Astrocyte (in vitro differentiated cells and primary cell): Measurements from ENCODE around the gene TUNAR. TPM values are rescaled to one million over a fixed set of nuclear protein-coding genes. Genes with fewer than 3 reads are reported as not detected.
A peak's percentile ranks its signal among the peaks of the same experiment; 100 is the strongest.

Source experiments
- DNase-seq: peaks from one replicate; pipeline ENCODE4 v3.0.0-alpha.2; 2010; ENCODE audit warnings: low read depth
- FAIRE-seq: peaks from 2 replicates; lab custom pipeline; 2011; peaks lifted over from hg19 to GRCh38; lab: Jason Lieb, UNC
- H2AFZ ChIP-seq: 2 replicates; pipeline ENCODE4 v1.6.0; 2012; ENCODE audit warnings: low read depth, low read length, inconsistent platforms
- H3K27ac ChIP-seq: 2 replicates; pipeline ENCODE4 v1.5.1; 2011; ENCODE audit warnings: low read depth, low read length, inconsistent platforms
- H3K27me3 ChIP-seq: 2 replicates; pipeline ENCODE4 v1.6.0; 2011; ENCODE audit warnings: low read length, inconsistent platforms; ENCODE audit not compliant: insufficient read depth
- H3K36me3 ChIP-seq: 2 replicates; pipeline ENCODE4 v1.5.1; 2011; ENCODE audit warnings: low read length, inconsistent platforms; ENCODE audit not compliant: insufficient read depth
- H3K4me1 ChIP-seq: 2 replicates; pipeline ENCODE4 v1.5.1; 2011; ENCODE audit warnings: low read length, inconsistent platforms; ENCODE audit not compliant: insufficient read depth
- H3K4me2 ChIP-seq: 2 replicates; pipeline ENCODE4 v1.6.0; 2012; ENCODE audit warnings: low read length, inconsistent platforms
- H3K4me3 ChIP-seq: 2 replicates; pipeline ENCODE4 v1.5.1; 2011; ENCODE audit warnings: low read depth, mild to moderate bottlenecking, low read length, inconsistent platforms; ENCODE audit not compliant: insufficient read depth
- H3K79me2 ChIP-seq: 2 replicates; pipeline ENCODE4 v1.6.0; 2012; ENCODE audit warnings: mild to moderate bottlenecking, low read length, inconsistent platforms; ENCODE audit not compliant: insufficient read depth
- H3K9ac ChIP-seq: 2 replicates; pipeline ENCODE4 v1.6.0; 2012; ENCODE audit warnings: mild to moderate bottlenecking, low read length, inconsistent platforms
- H3K9me3 ChIP-seq: 2 replicates; pipeline ENCODE4 v1.5.1; 2012; ENCODE audit warnings: low read depth, mild to moderate bottlenecking, low read length, inconsistent platforms; ENCODE audit not compliant: insufficient read depth
- H4K20me1 ChIP-seq: 2 replicates; pipeline ENCODE4 v1.6.0; 2012; ENCODE audit warnings: low read length, inconsistent platforms; ENCODE audit not compliant: insufficient read depth
- H3K27ac Mint-ChIP-seq: one replicate; pipeline ENCODE4 v1.8.0; 2021; ENCODE audit warnings: mild to moderate bottlenecking, mixed read lengths; ENCODE audit not compliant: unreplicated experiment
- H3K27me3 Mint-ChIP-seq: one replicate; pipeline ENCODE4 v1.8.0; 2021; ENCODE audit warnings: low read depth, mixed read lengths; ENCODE audit not compliant: unreplicated experiment
- H3K36me3 Mint-ChIP-seq: one replicate; pipeline ENCODE4 v1.8.0; 2021; ENCODE audit warnings: low read depth, mixed read lengths; ENCODE audit not compliant: unreplicated experiment
- H3K4me1 Mint-ChIP-seq: one replicate; pipeline ENCODE4 v1.8.0; 2021; ENCODE audit warnings: low read depth, mixed read lengths; ENCODE audit not compliant: unreplicated experiment
- H3K4me3 Mint-ChIP-seq: one replicate; pipeline ENCODE4 v1.8.0; 2021; ENCODE audit warnings: mild to moderate bottlenecking, moderate library complexity, mixed read lengths; ENCODE audit not compliant: unreplicated experiment
- H3K9me3 Mint-ChIP-seq: one replicate; pipeline ENCODE4 v1.8.0; 2021; ENCODE audit warnings: mild to moderate bottlenecking, mixed read lengths; ENCODE audit not compliant: unreplicated experiment
- CTCF ChIP-seq: IDR thresholded peaks from 2 replicates; pipeline ENCODE4 v1.5.1; 2011; ENCODE audit warnings: low read depth, mild to moderate bottlenecking, inconsistent platforms, low read length, moderate library complexity; ENCODE audit not compliant: insufficient read depth
- EZH2 ChIP-seq: IDR thresholded peaks from 2 replicates; pipeline ENCODE4 v1.6.1; 2012; ENCODE audit warnings: mild to moderate bottlenecking, low read length, inconsistent platforms; ENCODE audit not compliant: insufficient read depth
- total RNA-seq: library from RNA; stranded (reverse); gene quantifications from 2 replicates; pipeline ENCODE4 v1.2.1, GENCODE V29; 2021

TUNAR gene
- total RNA-seq, 1 donor from 2014 or later = 1.0 TPM

DNA sequence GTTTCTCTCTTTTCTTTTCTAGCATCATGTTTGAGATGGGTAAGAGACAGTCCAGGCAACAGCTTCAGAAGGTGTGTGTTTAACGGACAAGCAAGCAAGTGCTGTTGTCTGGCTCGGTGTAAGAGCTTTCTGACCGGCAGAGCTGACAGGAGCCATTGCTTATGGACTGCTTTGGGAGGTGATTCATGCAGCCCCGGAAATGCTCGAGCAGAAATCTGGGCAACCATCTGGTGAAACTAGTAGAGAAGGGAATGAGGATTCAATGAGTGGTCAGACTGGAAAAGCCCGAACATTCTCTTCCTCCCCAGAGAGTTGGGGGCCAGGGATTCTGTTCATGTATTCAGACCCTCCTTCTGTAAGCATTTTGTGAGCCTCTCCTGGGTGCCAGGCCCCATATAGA, 24.4 kb downstream of the TUNAR start:
- FAIRE-seq = no peak
- H3K27ac ChIP-seq = no peak overlapping the region
- peak overlapping the region; percentile 57 for H3K4me2 ChIP-seq
- no peaks in the 10 kb centered on the region for H3K79me2 ChIP-seq
- H3K9me3 ChIP-seq = peaks cover 5% of the 10 kb centered on the region
- H4K20me1 ChIP-seq = no peaks in the 10 kb centered on the region
- DNase-seq = peak; percentile 74
- no peaks in the 10 kb centered on the region for H3K36me3 ChIP-seq
- H3K27me3 ChIP-seq = no peaks in the 10 kb centered on the region
- Mint-ChIP-seq H3K4me1 (peaks cover 7% of the 10 kb centered on the region), H3K9me3 (no peaks in the 10 kb centered on the region), H3K27me3 (peaks cover 15% of the 10 kb centered on the region), H3K4me3 (no peak overlapping the region), H3K27ac (no peak overlapping the region), H3K36me3 (no peaks in the 10 kb centered on the region)
- H2AFZ ChIP-seq = no peak overlapping the region
- peaks cover 4% of the 10 kb centered on the region for H3K4me1 ChIP-seq
- no peak overlapping the region for H3K9ac ChIP-seq
- no peak overlapping the region for H3K4me3 ChIP-seq
- TF ChIP-seq EZH2 (no peak), CTCF (no peak)

DNA sequence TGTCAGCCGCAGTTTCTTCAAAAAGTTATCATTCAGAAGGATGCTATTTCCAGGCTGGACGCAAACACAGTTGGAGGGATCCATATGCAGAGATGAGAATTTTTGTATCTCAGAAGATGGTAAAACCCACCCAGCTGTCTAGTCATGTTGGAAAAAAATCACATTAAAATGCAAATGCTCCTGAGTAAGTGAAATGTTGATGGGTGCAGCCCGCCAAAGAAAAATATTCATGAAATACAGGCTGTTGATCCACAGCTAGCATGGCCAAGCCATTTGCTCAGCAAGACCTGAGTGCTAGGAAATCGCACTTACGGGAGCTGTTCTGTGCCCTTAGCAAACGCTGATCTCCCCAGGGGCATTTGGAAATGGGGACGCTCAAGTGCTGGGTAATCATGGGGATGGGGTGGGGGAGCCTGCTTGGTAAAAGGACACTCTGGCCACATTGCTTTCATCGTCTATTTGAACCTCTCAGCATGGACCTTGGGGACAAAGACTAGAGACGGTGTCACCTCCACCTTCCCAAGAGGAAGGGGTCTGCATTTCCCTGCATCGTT, 25.7 kb downstream of the TUNAR start:
- peaks cover 15% of the 10 kb centered on the region for H3K27me3 Mint-ChIP-seq
- no peaks in the 10 kb centered on the region for H3K79me2 ChIP-seq
- no peak overlapping the region for H3K9ac ChIP-seq
- H3K4me1 Mint-ChIP-seq = peaks cover 7% of the 10 kb centered on the region
- FAIRE-seq (no peak), DNase-seq (no peak)
- no peak overlapping the region for H3K27ac ChIP-seq
- TF ChIP-seq CTCF (no peak), EZH2 (no peak)
- H3K4me1 ChIP-seq = peaks cover 4% of the 10 kb centered on the region
- H3K4me2 ChIP-seq = no peak overlapping the region
- H3K9me3 ChIP-seq = peaks cover 5% of the 10 kb centered on the region
- no peaks in the 10 kb centered on the region for H4K20me1 ChIP-seq
- H3K27ac Mint-ChIP-seq = no peak overlapping the region
- no peak overlapping the region for H2AFZ ChIP-seq
- H3K4me3 Mint-ChIP-seq = no peak overlapping the region
- H3K36me3 Mint-ChIP-seq = no peaks in the 10 kb centered on the region
- no peaks in the 10 kb centered on the region for H3K36me3 ChIP-seq
- no peaks in the 10 kb centered on the region for H3K9me3 Mint-ChIP-seq
- no peak overlapping the region for H3K4me3 ChIP-seq
- H3K27me3 ChIP-seq = no peaks in the 10 kb centered on the region

DNA sequence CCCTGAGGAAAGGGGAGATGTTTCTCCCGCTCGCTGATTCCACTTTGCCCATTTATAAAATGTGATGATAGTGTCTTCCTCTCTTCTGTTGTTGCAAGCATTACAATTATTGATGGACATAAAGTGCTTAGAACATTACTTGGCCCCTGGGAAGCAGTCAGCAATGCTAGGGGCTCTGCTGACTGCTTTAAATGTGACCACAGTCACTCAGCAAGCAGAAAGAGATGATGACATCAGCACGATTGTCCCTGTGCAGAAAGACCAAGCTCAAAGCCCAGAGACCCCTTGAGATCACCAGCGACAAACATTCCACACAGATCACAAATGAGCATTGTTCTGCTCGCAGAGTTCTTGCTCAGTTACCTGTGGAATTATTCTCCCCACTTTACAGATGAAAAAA, 26.5 kb downstream of the TUNAR start:
- Mint-ChIP-seq H3K27me3 (peaks cover 14% of the 10 kb centered on the region), H3K9me3 (no peaks in the 10 kb centered on the region), H3K4me3 (no peak overlapping the region), H3K36me3 (no peaks in the 10 kb centered on the region), H3K4me1 (peaks cover 7% of the 10 kb centered on the region), H3K27ac (no peak overlapping the region)
- no peak for FAIRE-seq
- H3K27ac ChIP-seq = no peak overlapping the region
- H3K4me1 ChIP-seq = peaks cover 4% of the 10 kb centered on the region
- no peak overlapping the region for H3K4me3 ChIP-seq
- H3K79me2 ChIP-seq = no peaks in the 10 kb centered on the region
- no peak overlapping the region for H3K9ac ChIP-seq
- no peaks in the 10 kb centered on the region for H4K20me1 ChIP-seq
- no peak for TF ChIP-seq CTCF
- TF ChIP-seq EZH2 = no peak
- H3K9me3 ChIP-seq = peaks cover 5% of the 10 kb centered on the region
- no peak for DNase-seq
- no peak overlapping the region for H3K4me2 ChIP-seq
- H3K27me3 ChIP-seq = no peaks in the 10 kb centered on the region
- no peaks in the 10 kb centered on the region for H3K36me3 ChIP-seq
- H2AFZ ChIP-seq = no peak overlapping the region
